Stimulated activated memory B cell treated with anti-CD40 and anti-IgM and Interleukin-4, amounts not matched to agents 10 μg/mL and 1 μg/mL and 100 μg/mL, for 72 hours (primary cell): Measurements from ENCODE around the gene SPACA7.

Experiments used
- ATAC-seq: fragments of 150-1000 bp; cut with Tn5 transposase; 2 replicates; pipeline ENCODE4 v1.10.0; 2021
- H3K27ac Mint-ChIP-seq: one replicate; pipeline ENCODE4 v1.8.0; 2022; ENCODE audit warnings: mild to moderate bottlenecking, mixed read lengths
- H3K27me3 Mint-ChIP-seq: one replicate; pipeline ENCODE4 v1.8.0; 2022; ENCODE audit warnings: mixed read lengths
- H3K36me3 Mint-ChIP-seq: one replicate; pipeline ENCODE4 v1.8.0; 2022; ENCODE audit warnings: mixed read lengths
- H3K4me1 Mint-ChIP-seq: one replicate; pipeline ENCODE4 v1.8.0; 2022; ENCODE audit warnings: mixed read lengths
- H3K4me3 Mint-ChIP-seq: one replicate; pipeline ENCODE4 v1.8.0; 2022; ENCODE audit warnings: mild to moderate bottlenecking, moderate library complexity, mixed read lengths
- H3K9me3 Mint-ChIP-seq: one replicate; pipeline ENCODE4 v1.8.0; 2022; ENCODE audit warnings: mixed read lengths

The SPACA7 gene

GRCh38 chr13:112345826-112346172, 30.4 kb upstream of the SPACA7 start:
- H3K27ac Mint-ChIP-seq = no peak overlapping the region
- no peak overlapping the region for H3K4me3 Mint-ChIP-seq
- H3K36me3 Mint-ChIP-seq = no peaks in the 10 kb centered on the region
- H3K9me3 Mint-ChIP-seq = no peaks in the 10 kb centered on the region
- peaks cover 24% of the 10 kb centered on the region for H3K27me3 Mint-ChIP-seq
- ATAC-seq = no peak
- H3K4me1 Mint-ChIP-seq = no peaks in the 10 kb centered on the region

DNA sequence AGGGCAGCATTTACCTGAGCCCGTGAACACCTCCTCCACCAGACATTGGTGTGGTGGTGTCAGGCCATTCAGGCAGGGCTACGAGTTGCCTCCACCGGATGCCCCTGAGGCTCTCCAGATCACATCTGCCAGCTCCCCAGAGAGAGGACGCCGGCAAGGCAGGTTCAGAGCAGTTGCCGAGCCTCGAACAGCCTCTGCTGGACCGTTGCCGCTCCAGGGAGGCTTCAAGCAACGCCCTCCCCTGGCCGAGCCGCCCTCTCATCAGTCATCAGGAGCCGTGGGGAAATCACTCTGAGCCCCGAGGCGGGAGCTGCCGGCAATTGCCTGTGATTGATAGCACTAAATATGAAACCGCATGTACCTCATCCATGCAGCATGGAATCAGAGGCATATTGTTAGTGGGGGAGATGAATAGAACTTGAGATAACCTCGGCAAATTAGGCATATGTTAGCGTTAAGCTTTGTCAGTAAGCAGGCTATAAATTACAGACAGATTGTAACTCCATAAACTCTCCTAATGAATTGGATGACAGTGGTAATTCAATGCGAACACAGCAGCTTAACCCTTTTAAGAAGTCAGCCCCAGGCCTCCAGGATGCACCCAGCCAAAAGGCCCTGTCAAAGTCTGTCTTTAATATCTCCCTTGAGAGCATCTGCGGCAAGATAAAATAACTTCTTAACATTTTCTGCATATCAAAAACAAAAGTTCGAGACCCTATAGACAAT, 29.8 kb upstream of the SPACA7 start:
- no peaks in the 10 kb centered on the region for H3K36me3 Mint-ChIP-seq
- no peaks in the 10 kb centered on the region for H3K9me3 Mint-ChIP-seq
- no peak overlapping the region for H3K27ac Mint-ChIP-seq
- peaks cover 24% of the 10 kb centered on the region for H3K27me3 Mint-ChIP-seq
- no peaks in the 10 kb centered on the region for H3K4me1 Mint-ChIP-seq
- ATAC-seq = no peak
- no peak overlapping the region for H3K4me3 Mint-ChIP-seq

DNA sequence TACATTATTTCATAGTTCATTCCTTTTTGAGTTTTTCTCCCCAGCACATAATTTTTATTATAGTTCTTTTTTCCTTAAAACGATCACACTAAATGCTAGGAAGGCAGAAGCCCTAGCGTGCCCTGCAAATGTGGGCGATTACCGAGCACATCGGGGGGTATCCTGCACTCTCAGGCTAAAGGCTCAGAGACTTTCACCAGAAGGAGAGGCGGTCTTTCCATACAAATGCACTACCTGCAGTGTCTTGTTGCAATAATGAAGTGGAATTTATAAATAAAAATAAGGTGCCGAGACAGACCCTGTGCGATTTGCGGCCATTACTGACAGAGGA, 29.3 kb upstream of the SPACA7 start:
- H3K27ac Mint-ChIP-seq = no peak overlapping the region
- peaks cover 24% of the 10 kb centered on the region for H3K27me3 Mint-ChIP-seq
- H3K36me3 Mint-ChIP-seq = no peaks in the 10 kb centered on the region
- H3K4me1 Mint-ChIP-seq = no peaks in the 10 kb centered on the region
- H3K9me3 Mint-ChIP-seq = no peaks in the 10 kb centered on the region
- H3K4me3 Mint-ChIP-seq = no peak overlapping the region
- ATAC-seq = no peak

- Mint-ChIP-seq H3K36me3 (no peaks in the 10 kb centered on the region), H3K4me1 (no peaks in the 10 kb centered on the region), H3K27me3 (peaks cover 24% of the 10 kb centered on the region), H3K27ac (no peak overlapping the region), H3K4me3 (no peak overlapping the region), H3K9me3 (no peaks in the 10 kb centered on the region)
- ATAC-seq = no peak
These were observed 28.2 kb upstream of the SPACA7 start for GRCh38 chr13:112347986-112348385.

- no peak overlapping the region for H3K27ac Mint-ChIP-seq
- H3K9me3 Mint-ChIP-seq = no peaks in the 10 kb centered on the region
- H3K27me3 Mint-ChIP-seq = peaks cover 24% of the 10 kb centered on the region
- no peaks in the 10 kb centered on the region for H3K36me3 Mint-ChIP-seq
- H3K4me1 Mint-ChIP-seq = no peaks in the 10 kb centered on the region
- ATAC-seq = no peak
- H3K4me3 Mint-ChIP-seq = no peak overlapping the region
These were observed 27.4 kb upstream of the SPACA7 start for GRCh38 chr13:112348642-112349345.

- ATAC-seq = no peak
- H3K27me3 Mint-ChIP-seq = peaks cover 24% of the 10 kb centered on the region
- no peak overlapping the region for H3K27ac Mint-ChIP-seq
These were observed 26.5 kb upstream of the SPACA7 start for GRCh38 chr13:112349681-112350080.

GRCh38 chr13:112350300-112350699, 25.9 kb upstream of the SPACA7 start:
- ATAC-seq = no peak
- Mint-ChIP-seq H3K36me3 (no peaks in the 10 kb centered on the region), H3K4me1 (no peaks in the 10 kb centered on the region), H3K9me3 (no peaks in the 10 kb centered on the region), H3K4me3 (no peak overlapping the region), H3K27me3 (peaks cover 24% of the 10 kb centered on the region), H3K27ac (no peak overlapping the region)

More at GRCh38 chr13:112349681-112350080, 26.5 kb upstream of the SPACA7 start:
- Mint-ChIP-seq H3K4me1 (no peaks in the 10 kb centered on the region), H3K4me3 (no peak overlapping the region), H3K9me3 (no peaks in the 10 kb centered on the region), H3K36me3 (no peaks in the 10 kb centered on the region)

DNA sequence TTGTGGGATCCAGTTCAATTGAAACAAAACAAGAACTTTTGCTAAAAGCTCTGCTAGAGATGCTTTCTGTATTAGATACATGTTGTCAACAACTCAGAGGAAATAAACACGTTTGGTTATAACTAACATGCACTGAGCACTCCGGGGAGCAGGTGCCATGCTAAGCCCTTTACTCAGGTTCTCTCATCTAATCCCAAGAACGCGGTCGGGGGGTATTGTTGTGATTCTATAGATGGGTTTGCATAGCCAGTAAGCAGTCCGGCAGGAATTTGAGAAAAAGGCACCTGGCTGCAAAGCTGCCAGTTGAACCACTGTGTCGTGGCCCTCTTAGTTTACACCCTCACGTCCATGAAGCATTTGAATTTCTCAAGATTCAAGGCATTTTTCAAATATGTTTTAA, 24.3 kb upstream of the SPACA7 start:
- Mint-ChIP-seq H3K4me3 (no peak overlapping the region), H3K4me1 (no peaks in the 10 kb centered on the region), H3K36me3 (no peaks in the 10 kb centered on the region), H3K27ac (no peak overlapping the region), H3K9me3 (no peaks in the 10 kb centered on the region), H3K27me3 (peaks cover 14% of the 10 kb centered on the region)
- ATAC-seq = no peak

- Mint-ChIP-seq H3K27me3 (peaks cover 5% of the 10 kb centered on the region), H3K36me3 (no peaks in the 10 kb centered on the region), H3K4me3 (no peak overlapping the region), H3K4me1 (no peaks in the 10 kb centered on the region), H3K27ac (no peak overlapping the region), H3K9me3 (peaks cover 11% of the 10 kb centered on the region)
- no peak for ATAC-seq
These were observed 22.3 kb upstream of the SPACA7 start for GRCh38 chr13:112353856-112354255.

- ATAC-seq = no peak
- Mint-ChIP-seq H3K9me3 (peaks cover 11% of the 10 kb centered on the region), H3K4me1 (no peaks in the 10 kb centered on the region), H3K4me3 (no peak overlapping the region), H3K27me3 (no peaks in the 10 kb centered on the region), H3K36me3 (no peaks in the 10 kb centered on the region), H3K27ac (no peak overlapping the region)
These were observed 21.6 kb upstream of the SPACA7 start for GRCh38 chr13:112354330-112355273.

DNA sequence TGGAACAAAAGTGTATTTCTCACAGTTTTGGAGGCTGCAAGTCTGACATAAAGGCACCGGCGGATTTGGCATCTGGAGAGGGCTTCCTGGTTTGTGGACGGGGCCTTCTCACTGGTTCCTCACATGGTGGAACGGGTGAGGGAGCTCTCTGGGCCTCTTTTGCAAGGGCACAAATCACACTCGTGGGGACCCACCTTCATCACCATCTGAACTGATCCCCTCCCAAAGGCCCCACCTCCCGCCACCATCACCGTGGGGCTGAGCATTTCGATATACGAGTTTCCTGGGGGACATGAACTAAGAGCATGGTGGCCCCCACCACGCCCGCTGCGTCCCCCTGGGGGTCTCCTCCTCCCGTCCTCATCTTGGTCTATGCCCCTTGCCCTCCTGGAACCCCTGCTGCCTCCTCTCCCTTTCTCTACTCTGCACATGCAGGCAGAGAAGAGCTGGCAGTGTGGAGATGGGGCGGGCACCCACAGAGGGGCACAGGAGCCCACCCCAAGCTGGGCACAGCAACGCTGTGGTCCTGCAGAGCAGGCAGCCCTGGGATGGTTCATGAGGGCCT, 20.8 kb upstream of the SPACA7 start:
- H3K4me1 Mint-ChIP-seq = no peaks in the 10 kb centered on the region
- H3K27ac Mint-ChIP-seq = no peak overlapping the region
- H3K36me3 Mint-ChIP-seq = no peaks in the 10 kb centered on the region
- H3K4me3 Mint-ChIP-seq = no peak overlapping the region
- ATAC-seq = no peak
- no peaks in the 10 kb centered on the region for H3K27me3 Mint-ChIP-seq
- peaks cover 11% of the 10 kb centered on the region for H3K9me3 Mint-ChIP-seq

DNA sequence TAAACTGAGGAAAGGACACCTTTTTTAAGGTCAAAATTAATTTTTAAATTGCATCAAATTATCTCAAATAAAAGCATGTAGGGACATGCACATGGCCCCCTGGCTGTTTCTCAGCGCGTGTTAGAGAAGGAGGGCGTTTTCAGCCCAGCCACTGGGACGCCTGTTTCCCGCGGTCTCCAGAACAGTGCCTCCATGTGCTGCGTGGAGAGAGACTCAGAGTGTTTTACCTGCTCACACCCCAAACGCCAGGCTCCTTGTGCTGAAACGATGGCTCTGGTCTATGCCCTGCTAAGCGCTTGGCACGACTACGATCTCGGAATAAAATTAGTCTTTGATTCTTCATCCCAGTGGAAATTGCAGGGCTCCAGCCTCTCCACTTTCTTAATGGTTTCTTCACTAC, 20.0 kb upstream of the SPACA7 start:
- peaks cover 11% of the 10 kb centered on the region for H3K9me3 Mint-ChIP-seq
- no peaks in the 10 kb centered on the region for H3K27me3 Mint-ChIP-seq
- H3K36me3 Mint-ChIP-seq = no peaks in the 10 kb centered on the region
- no peak overlapping the region for H3K27ac Mint-ChIP-seq
- no peak overlapping the region for H3K4me3 Mint-ChIP-seq
- ATAC-seq = no peak
- no peaks in the 10 kb centered on the region for H3K4me1 Mint-ChIP-seq

DNA sequence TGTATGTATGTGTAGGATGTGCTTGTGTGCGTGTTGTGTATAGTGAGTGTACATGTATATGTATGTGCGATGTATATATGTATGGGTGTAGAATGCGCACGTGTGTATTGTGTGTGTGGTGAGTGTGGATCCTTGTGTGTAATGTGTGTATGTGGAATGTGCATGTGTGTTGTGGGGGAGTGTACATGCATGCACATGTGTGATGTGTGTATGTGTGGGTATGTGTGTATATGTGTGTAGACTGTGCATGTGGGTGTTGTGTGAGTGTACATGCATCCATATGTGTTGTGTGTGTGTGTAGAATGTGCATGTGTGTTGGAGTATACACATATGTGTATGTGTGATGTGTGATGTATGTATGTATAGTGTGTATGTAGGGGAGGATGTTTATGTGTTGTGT, 18.0 kb upstream of the SPACA7 start:
- H3K36me3 Mint-ChIP-seq = no peaks in the 10 kb centered on the region
- ATAC-seq = no peak
- H3K9me3 Mint-ChIP-seq = peaks cover 13% of the 10 kb centered on the region
- no peaks in the 10 kb centered on the region for H3K4me1 Mint-ChIP-seq
- no peak overlapping the region for H3K4me3 Mint-ChIP-seq
- no peak overlapping the region for H3K27ac Mint-ChIP-seq
- H3K27me3 Mint-ChIP-seq = no peaks in the 10 kb centered on the region

GRCh38 chr13:112362021-112362420, 14.1 kb upstream of the SPACA7 start:
- H3K36me3 Mint-ChIP-seq = no peaks in the 10 kb centered on the region
- H3K27ac Mint-ChIP-seq = no peak overlapping the region
- no peak for ATAC-seq
- no peaks in the 10 kb centered on the region for H3K4me1 Mint-ChIP-seq
- H3K27me3 Mint-ChIP-seq = no peaks in the 10 kb centered on the region
- H3K4me3 Mint-ChIP-seq = no peak overlapping the region
- H3K9me3 Mint-ChIP-seq = peaks cover 17% of the 10 kb centered on the region

DNA sequence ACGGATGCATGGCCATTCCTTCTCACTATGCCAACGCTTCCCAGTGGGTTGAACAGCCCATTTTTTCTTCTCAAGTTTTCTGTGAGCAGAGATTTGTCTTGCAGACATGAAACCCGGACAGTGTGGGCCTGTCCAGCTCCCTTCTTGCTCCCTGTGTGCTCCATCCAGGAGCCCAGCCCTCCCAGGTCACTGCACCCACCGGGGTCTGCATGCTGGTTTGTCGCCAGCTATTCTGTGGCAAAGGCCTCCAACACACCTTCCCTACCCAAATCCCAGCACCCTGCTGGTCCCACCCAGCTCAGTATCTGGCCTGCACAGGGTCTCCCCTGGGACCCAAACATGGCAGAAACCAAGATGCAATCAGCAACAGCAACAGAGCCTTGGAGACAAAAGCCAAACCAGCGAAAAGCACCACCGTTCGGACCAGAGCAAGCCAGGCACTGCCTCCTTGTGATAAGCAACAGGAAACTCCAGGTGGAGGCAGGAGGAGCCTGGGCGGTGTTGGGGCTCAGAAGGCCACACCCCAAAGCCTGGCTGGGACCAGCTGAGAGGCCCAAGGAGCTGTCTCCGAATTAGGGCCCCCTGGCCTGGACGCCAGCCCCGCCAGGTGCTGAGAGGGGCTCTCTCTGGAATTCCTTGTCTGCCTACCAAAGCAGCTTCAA, 12.2 kb upstream of the SPACA7 start:
- peaks cover 12% of the 10 kb centered on the region for H3K9me3 Mint-ChIP-seq
- no peaks in the 10 kb centered on the region for H3K36me3 Mint-ChIP-seq
- no peak overlapping the region for H3K4me3 Mint-ChIP-seq
- no peaks in the 10 kb centered on the region for H3K4me1 Mint-ChIP-seq
- ATAC-seq = no peak
- H3K27me3 Mint-ChIP-seq = no peaks in the 10 kb centered on the region
- H3K27ac Mint-ChIP-seq = no peak overlapping the region
